Measurements from ENCODE around the gene H19. TPM values are rescaled to one million over a fixed set of nuclear protein-coding genes. Genes with fewer than 3 reads are reported as not detected.

Gene H19
- 0.10 TPM in 1 of 2 replicates, not detected in the other for total RNA-seq (2014; rRNA removed; shearing (Covaris generic))

- H3K4me1 ChIP-seq, result no peaks in the 10 kb centered on the region
- no peaks in the 10 kb centered on the region for H3K9me3 ChIP-seq (replicated peaks)
- no peak within 1 kb of the TSS for H3K27ac ChIP-seq
- H3K27me3 ChIP-seq, result no peaks in the 10 kb centered on the region
- H3K36me3 ChIP-seq, result no peaks in the 10 kb centered on the region
- H3K4me3 ChIP-seq, result no peak within 1 kb of the TSS
- DNase-seq, result no peak
These were observed at the start of gene H19 for GRCh38 chr11:1997755-1998154. TSS of gene H19 (minus strand) at chr11:1997842.

GRCh38 chr11:2041963-2042362 is 44.3 kb upstream of the H19 start:
- H3K4me3 ChIP-seq, result no peak overlapping the region
- H3K27ac ChIP-seq, result no peak overlapping the region
- no peaks in the 10 kb centered on the region for H3K36me3 ChIP-seq
- no peaks in the 10 kb centered on the region for H3K4me1 ChIP-seq
- no peak for DNase-seq
- H3K9me3 ChIP-seq (replicated peaks), result 0 out of 2 replicates have a peak, but pooled peaks cover 2% of the 10 kb centered on the region
- H3K27me3 ChIP-seq, result no peaks in the 10 kb centered on the region

GRCh38 chr11:2041153-2041552 is 43.5 kb upstream of the H19 start:
- no peaks in the 10 kb centered on the region for H3K27me3 ChIP-seq
- no peak overlapping the region for H3K27ac ChIP-seq
- H3K4me3 ChIP-seq, result no peak overlapping the region
- H3K36me3 ChIP-seq, result no peaks in the 10 kb centered on the region
- DNase-seq, result no peak
- H3K9me3 ChIP-seq (replicated peaks), result 0 out of 2 replicates have a peak, but pooled peaks cover 2% of the 10 kb centered on the region
- H3K4me1 ChIP-seq, result no peaks in the 10 kb centered on the region

- no peak overlapping the region for H3K4me3 ChIP-seq
- H3K36me3 ChIP-seq, result no peaks in the 10 kb centered on the region
These were observed 41.6 kb upstream of the H19 start for GRCh38 chr11:2039198-2039759.

GRCh38 chr11:2036863-2037486 is 39.3 kb upstream of the H19 start:
- no peaks in the 10 kb centered on the region for H3K36me3 ChIP-seq
- H3K9me3 ChIP-seq (replicated peaks), result 0 out of 2 replicates have a peak, but pooled peaks cover 1% of the 10 kb centered on the region
- H3K4me3 ChIP-seq, result no peak overlapping the region
- no peaks in the 10 kb centered on the region for H3K4me1 ChIP-seq
- H3K27ac ChIP-seq, result no peak overlapping the region
- DNase-seq, result no peak
- H3K27me3 ChIP-seq, result no peaks in the 10 kb centered on the region

More at GRCh38 chr11:2039198-2039759, 41.6 kb upstream of the H19 start:
- Histone ChIP-seq H3K9me3 (replicated peaks) (0 out of 2 replicates have a peak, but pooled peaks cover 2% of the 10 kb centered on the region), H3K27me3 (no peaks in the 10 kb centered on the region), H3K27ac (no peak overlapping the region), H3K4me1 (no peaks in the 10 kb centered on the region)
- DNase-seq, result no peak

GRCh38 chr11:2035382-2035781 is 37.7 kb upstream of the H19 start:
- Histone ChIP-seq H3K36me3 (no peaks in the 10 kb centered on the region), H3K27me3 (no peaks in the 10 kb centered on the region), H3K4me3 (no peak overlapping the region), H3K9me3 (replicated peaks) (no peaks in the 10 kb centered on the region), H3K4me1 (no peaks in the 10 kb centered on the region), H3K27ac (no peak overlapping the region)
- no peak for DNase-seq

GRCh38 chr11:2031058-2031457 is 33.4 kb upstream of the H19 start:
- no peaks in the 10 kb centered on the region for H3K9me3 ChIP-seq (replicated peaks)
- no peaks in the 10 kb centered on the region for H3K36me3 ChIP-seq

GRCh38 chr11:2027708-2028107 is 30.1 kb upstream of the H19 start:
- Histone ChIP-seq H3K9me3 (replicated peaks) (no peaks in the 10 kb centered on the region), H3K27ac (no peak overlapping the region), H3K27me3 (no peaks in the 10 kb centered on the region), H3K36me3 (no peaks in the 10 kb centered on the region), H3K4me3 (no peak overlapping the region), H3K4me1 (no peaks in the 10 kb centered on the region)
- DNase-seq, result no peak

More at GRCh38 chr11:2031058-2031457, 33.4 kb upstream of the H19 start:
- DNase-seq, result no peak
- H3K27ac ChIP-seq, result no peak overlapping the region
- no peak overlapping the region for H3K4me3 ChIP-seq
- H3K4me1 ChIP-seq, result no peaks in the 10 kb centered on the region
- H3K27me3 ChIP-seq, result no peaks in the 10 kb centered on the region

- DNase-seq, result no peak
- no peaks in the 10 kb centered on the region for H3K36me3 ChIP-seq
- H3K27me3 ChIP-seq, result no peaks in the 10 kb centered on the region
- H3K4me3 ChIP-seq, result no peak overlapping the region
- no peaks in the 10 kb centered on the region for H3K4me1 ChIP-seq
- H3K27ac ChIP-seq, result no peak overlapping the region
- H3K9me3 ChIP-seq (replicated peaks), result no peaks in the 10 kb centered on the region
These were observed 17.4 kb upstream of the H19 start for GRCh38 chr11:2015025-2015424.

- H3K36me3 ChIP-seq, result no peaks in the 10 kb centered on the region
These were observed 14.8 kb upstream of the H19 start for GRCh38 chr11:2012440-2012839.

GRCh38 chr11:2004466-2004865 is 6.8 kb upstream of the H19 start:
- H3K27ac ChIP-seq, result no peak overlapping the region
- H3K4me3 ChIP-seq, result no peak overlapping the region
- no peaks in the 10 kb centered on the region for H3K27me3 ChIP-seq
- no peaks in the 10 kb centered on the region for H3K9me3 ChIP-seq (replicated peaks)
- H3K36me3 ChIP-seq, result no peaks in the 10 kb centered on the region
- H3K4me1 ChIP-seq, result no peaks in the 10 kb centered on the region
- no peak for DNase-seq

More at GRCh38 chr11:2012440-2012839, 14.8 kb upstream of the H19 start:
- DNase-seq, result no peak
- H3K4me3 ChIP-seq, result no peak overlapping the region
- no peaks in the 10 kb centered on the region for H3K4me1 ChIP-seq
- no peaks in the 10 kb centered on the region for H3K27me3 ChIP-seq
- H3K27ac ChIP-seq, result no peak overlapping the region
- no peaks in the 10 kb centered on the region for H3K9me3 ChIP-seq (replicated peaks)

GRCh38 chr11:2002807-2003206 is 5.2 kb upstream of the H19 start:
- no peak for DNase-seq
- Histone ChIP-seq H3K27ac (no peak overlapping the region), H3K9me3 (replicated peaks) (no peaks in the 10 kb centered on the region), H3K4me1 (no peaks in the 10 kb centered on the region), H3K4me3 (no peak overlapping the region), H3K27me3 (no peaks in the 10 kb centered on the region), H3K36me3 (no peaks in the 10 kb centered on the region)

- no peaks in the 10 kb centered on the region for H3K4me1 ChIP-seq
- no peaks in the 10 kb centered on the region for H3K36me3 ChIP-seq
- H3K9me3 ChIP-seq (replicated peaks), result no peaks in the 10 kb centered on the region
- no peak for DNase-seq
- no peak overlapping the region for H3K27ac ChIP-seq
- H3K27me3 ChIP-seq, result no peaks in the 10 kb centered on the region
- no peak overlapping the region for H3K4me3 ChIP-seq
These were observed 4.6 kb upstream of the H19 start for GRCh38 chr11:2002042-2002776.

GRCh38 chr11:1998861-1999260 is 1.2 kb upstream of the H19 start:
- DNase-seq, result no peak
- no peak overlapping the region for H3K4me3 ChIP-seq
- H3K36me3 ChIP-seq, result no peaks in the 10 kb centered on the region
- H3K27ac ChIP-seq, result no peak overlapping the region
- H3K4me1 ChIP-seq, result no peaks in the 10 kb centered on the region
- no peaks in the 10 kb centered on the region for H3K9me3 ChIP-seq (replicated peaks)
- H3K27me3 ChIP-seq, result no peaks in the 10 kb centered on the region

GRCh38 chr11:1998290-1998689 is 648 bp upstream of the H19 start:
- H3K9me3 ChIP-seq (replicated peaks), result no peaks in the 10 kb centered on the region
- no peak overlapping the region for H3K27ac ChIP-seq
- H3K4me1 ChIP-seq, result no peaks in the 10 kb centered on the region
- no peak for DNase-seq
- no peaks in the 10 kb centered on the region for H3K27me3 ChIP-seq
- H3K4me3 ChIP-seq, result no peak overlapping the region
- H3K36me3 ChIP-seq, result no peaks in the 10 kb centered on the region

Data from SJCRH30 (cell line).